HEK293 (cell line): Measurements from ENCODE around the gene MIS18A.
"Not testable (repeated sequence)": the region's sequence is repeated elsewhere in the genome, so short reads cannot be mapped to it uniquely, and the experiment has no call there.

Experiments used
- CTCF ChIA-PET: fragments of 350-600 bp; formaldehyde crosslinking; extraction: SDS; loops from one replicate; lab custom pipeline; 2021; ENCODE audit warnings: antibody characterized with exemption; lab: Yijun Ruan, JAX
- POLR2A ChIA-PET: fragments of 300-600 bp; formaldehyde crosslinking; extraction: SDS; loops from one replicate; lab custom pipeline; 2020; ENCODE audit warnings: antibody characterized with exemption, inconsistent platforms; lab: Yijun Ruan, JAX
- H3K27ac ChIP-seq: fragments of 200-500 bp; sonication (Bioruptor generic); 2 replicates; pipeline ENCODE4 v1.5.1; 2014; ENCODE audit warnings: low read depth, low read length, control low read depth, inconsistent platforms; ENCODE audit errors: extremely low read depth
- H3K36me3 ChIP-seq, 2 experiments: fragments of 200-500 bp in 1 of 2; sonication (Bioruptor generic) in 1 of 2; 1 replicate in 1 of 2; 2 replicates in 1 of 2; pipeline ENCODE4 v1.5.1; 2014 to 2017; ENCODE audit warnings: inconsistent platforms in 2 of 2, low read length in 2 of 2; ENCODE audit not compliant: control insufficient read depth in 2 of 2, insufficient read depth in 1 of 2
- H3K4me1 ChIP-seq: fragments of 200-500 bp; sonication (Bioruptor generic); 2 replicates; pipeline ENCODE4 v1.5.1; 2014; ENCODE audit warnings: mild to moderate bottlenecking, low read length, inconsistent platforms; ENCODE audit not compliant: control insufficient read depth, insufficient read depth
- H3K4me3 ChIP-seq: 2 replicates; pipeline ENCODE4 v1.5.1; 2011; ENCODE audit warnings: low read depth, mild to moderate bottlenecking, control low read depth, low read length, moderate library complexity
- H3K9me3 ChIP-seq: fragments of 200-500 bp; sonication (Bioruptor generic); 2 replicates; pipeline ENCODE4 v1.5.1; 2014; ENCODE audit warnings: low read depth, low read length, inconsistent platforms; ENCODE audit not compliant: control insufficient read depth, insufficient read depth
- GFI1B ChIP-seq: fragments of 450-650 bp; formaldehyde crosslinking; IDR thresholded peaks from 2 replicates; pipeline ENCODE4 v1.5.1; 2016; ENCODE audit warnings: missing biosample characterization, missing genetic modification characterization
- TCF7L2 ChIP-seq: IDR thresholded peaks from 2 replicates; pipeline ENCODE4 v1.6.1; 2011; ENCODE audit warnings: low read depth, mild to moderate bottlenecking, inconsistent platforms, low read length, moderate library complexity, borderline replicate concordance
- ZBTB8A ChIP-seq: fragments of 450-650 bp; formaldehyde crosslinking; IDR thresholded peaks from 2 replicates; pipeline ENCODE4 v1.5.1; 2016; ENCODE audit warnings: missing biosample characterization, missing genetic modification characterization
- ZFHX2 ChIP-seq: fragments of 450-650 bp; formaldehyde crosslinking; conservative IDR thresholded peaks from 2 replicates; pipeline ENCODE4 v1.5.1; 2016; ENCODE audit warnings: missing biosample characterization, missing genetic modification characterization
- ZNF138 ChIP-seq: fragments of 450-650 bp; formaldehyde crosslinking; IDR thresholded peaks from 2 replicates; pipeline ENCODE4 v1.5.1; 2016; ENCODE audit warnings: missing biosample characterization, missing genetic modification characterization, borderline replicate concordance
- ZNF19 ChIP-seq: fragments of 450-650 bp; formaldehyde crosslinking; IDR thresholded peaks from 2 replicates; pipeline ENCODE4; 2016; ENCODE audit warnings: missing biosample characterization, missing genetic modification characterization, low read depth
- ZNF211 ChIP-seq: fragments of 450-650 bp; formaldehyde crosslinking; IDR thresholded peaks from 2 replicates; pipeline ENCODE4 v1.5.1; 2016; ENCODE audit warnings: low read depth, missing biosample characterization, missing genetic modification characterization
- ZNF23 ChIP-seq: fragments of 450-650 bp; formaldehyde crosslinking; IDR thresholded peaks from 2 replicates; pipeline ENCODE4 v1.5.1; 2016; ENCODE audit warnings: missing biosample characterization, missing genetic modification characterization, borderline replicate concordance
- ZNF292 ChIP-seq: fragments of 450-650 bp; formaldehyde crosslinking; IDR thresholded peaks from 2 replicates; pipeline ENCODE4 v1.5.1; 2016; ENCODE audit warnings: low read depth, missing biosample characterization, missing genetic modification characterization, borderline replicate concordance
- ZNF354C ChIP-seq: fragments of 450-650 bp; formaldehyde crosslinking; IDR thresholded peaks from 2 replicates; pipeline ENCODE4 v1.5.1; 2016; ENCODE audit warnings: missing biosample characterization, missing genetic modification characterization, low read depth, borderline replicate concordance
- ZNF391 ChIP-seq: fragments of 450-650 bp; formaldehyde crosslinking; IDR thresholded peaks from 2 replicates; pipeline ENCODE4 v1.5.1; 2016; ENCODE audit warnings: low read depth, missing biosample characterization, missing genetic modification characterization, borderline replicate concordance
- ZNF473 ChIP-seq: fragments of 450-650 bp; formaldehyde crosslinking; IDR thresholded peaks from 2 replicates; pipeline ENCODE4 v1.5.1; 2017; ENCODE audit warnings: missing biosample characterization, missing genetic modification characterization
- ZNF530 ChIP-seq: fragments of 450-650 bp; formaldehyde crosslinking; IDR thresholded peaks from 2 replicates; pipeline ENCODE4 v1.5.1; 2016; ENCODE audit warnings: low read depth, missing biosample characterization, missing genetic modification characterization
- ZNF571 ChIP-seq: fragments of 450-650 bp; formaldehyde crosslinking; IDR thresholded peaks from 2 replicates; pipeline ENCODE4 v1.5.0; 2017; ENCODE audit warnings: missing biosample characterization, missing genetic modification characterization
- ZNF600 ChIP-seq: fragments of 450-650 bp; formaldehyde crosslinking; IDR thresholded peaks from 2 replicates; pipeline ENCODE4 v1.5.1; 2016; ENCODE audit warnings: missing biosample characterization, missing genetic modification characterization
- ZNF629 ChIP-seq: fragments of 450-650 bp; formaldehyde crosslinking; IDR thresholded peaks from 2 replicates; pipeline ENCODE4 v1.5.1; 2017; ENCODE audit warnings: missing biosample characterization, missing genetic modification characterization
- ZNF785 ChIP-seq: fragments of 450-650 bp; formaldehyde crosslinking; IDR thresholded peaks from 2 replicates; pipeline ENCODE4 v1.5.1; 2016; ENCODE audit warnings: missing biosample characterization, missing genetic modification characterization
- TF ChIP-seq, protein P1 (sequence below): fragments of 450-650 bp; formaldehyde crosslinking; IDR thresholded peaks from 2 replicates; pipeline ENCODE4 v1.5.1; 2016; ENCODE audit warnings: missing biosample characterization, missing genetic modification characterization
- TF ChIP-seq, protein P2 (sequence below): fragments of 450-650 bp; formaldehyde crosslinking; IDR thresholded peaks from 2 replicates; pipeline ENCODE4 v1.5.1; 2016; ENCODE audit warnings: missing biosample characterization, missing genetic modification characterization
- TF ChIP-seq, protein P3 (sequence below): fragments of 450-650 bp; formaldehyde crosslinking; IDR thresholded peaks from 2 replicates; pipeline ENCODE4 v1.5.1; 2016; ENCODE audit warnings: missing biosample characterization, missing genetic modification characterization

MIS18A gene

DNA sequence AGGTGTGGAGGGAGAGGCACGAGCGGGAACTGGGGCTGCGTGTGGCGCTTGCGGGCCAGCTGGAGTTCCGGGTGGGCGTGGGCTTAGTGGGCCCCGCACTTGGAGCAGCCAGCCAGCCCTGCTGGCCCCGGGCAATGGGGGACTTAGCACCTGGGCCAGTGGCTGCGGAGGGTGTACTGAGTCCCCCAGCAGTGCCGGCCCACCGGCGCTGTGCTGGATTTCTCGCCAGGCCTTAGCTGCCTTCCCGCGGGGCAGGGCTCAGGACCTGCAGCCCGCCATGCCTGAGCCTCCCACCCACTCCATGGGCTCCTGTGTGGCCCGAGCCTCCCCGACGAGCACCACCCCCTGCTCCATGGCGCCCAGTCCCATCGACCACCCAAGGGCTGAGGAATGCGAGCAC is 13.5 kb downstream of the MIS18A start:
- CTCF ChIA-PET, H3K27ac ChIP-seq, H3K4me3 ChIP-seq, H3K9me3 ChIP-seq, POLR2A ChIA-PET, H3K4me1 ChIP-seq: not testable (repeated sequence)
- peaks cover 27 to 32% of the 10 kb centered on the region in 2 experiments for H3K36me3 ChIP-seq
- TF ChIP-seq, protein P1, sequence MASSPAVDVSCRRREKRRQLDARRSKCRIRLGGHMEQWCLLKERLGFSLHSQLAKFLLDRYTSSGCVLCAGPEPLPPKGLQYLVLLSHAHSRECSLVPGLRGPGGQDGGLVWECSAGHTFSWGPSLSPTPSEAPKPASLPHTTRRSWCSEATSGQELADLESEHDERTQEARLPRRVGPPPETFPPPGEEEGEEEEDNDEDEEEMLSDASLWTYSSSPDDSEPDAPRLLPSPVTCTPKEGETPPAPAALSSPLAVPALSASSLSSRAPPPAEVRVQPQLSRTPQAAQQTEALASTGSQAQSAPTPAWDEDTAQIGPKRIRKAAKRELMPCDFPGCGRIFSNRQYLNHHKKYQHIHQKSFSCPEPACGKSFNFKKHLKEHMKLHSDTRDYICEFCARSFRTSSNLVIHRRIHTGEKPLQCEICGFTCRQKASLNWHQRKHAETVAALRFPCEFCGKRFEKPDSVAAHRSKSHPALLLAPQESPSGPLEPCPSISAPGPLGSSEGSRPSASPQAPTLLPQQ, result 0 out of 2 replicates have a peak, but pooled peaks have one; percentile 18

DNA sequence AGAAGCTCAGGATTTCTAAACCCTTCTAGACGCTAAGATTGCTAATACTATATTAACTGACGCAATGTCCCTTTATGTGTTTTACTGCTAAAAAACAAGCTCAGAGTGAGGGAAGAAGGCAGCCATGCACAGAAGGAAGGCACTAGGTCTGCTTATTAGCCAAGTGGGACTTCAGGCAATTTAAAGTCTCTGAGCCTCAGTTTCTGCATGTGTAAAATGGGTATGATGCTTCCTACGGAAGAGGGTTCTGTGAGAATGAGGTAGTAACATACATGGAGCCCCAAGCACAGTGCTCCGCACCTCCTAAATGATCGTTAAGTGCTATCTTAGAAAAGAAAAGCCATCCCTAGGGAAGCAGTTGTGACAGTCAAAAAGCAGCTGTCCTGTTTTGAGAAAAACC is 16.9 kb downstream of the MIS18A start:
- no peak overlapping the region for H3K4me3 ChIP-seq
- CTCF ChIA-PET, result interaction anchor here (0.6 to 2.4 kb wide), 6 partner anchors 269 to 481 kb away, joined by 3 to 12 read pairs (median 3); no protein-coding TSS in a partner anchor
- TF ChIP-seq, protein P2, sequence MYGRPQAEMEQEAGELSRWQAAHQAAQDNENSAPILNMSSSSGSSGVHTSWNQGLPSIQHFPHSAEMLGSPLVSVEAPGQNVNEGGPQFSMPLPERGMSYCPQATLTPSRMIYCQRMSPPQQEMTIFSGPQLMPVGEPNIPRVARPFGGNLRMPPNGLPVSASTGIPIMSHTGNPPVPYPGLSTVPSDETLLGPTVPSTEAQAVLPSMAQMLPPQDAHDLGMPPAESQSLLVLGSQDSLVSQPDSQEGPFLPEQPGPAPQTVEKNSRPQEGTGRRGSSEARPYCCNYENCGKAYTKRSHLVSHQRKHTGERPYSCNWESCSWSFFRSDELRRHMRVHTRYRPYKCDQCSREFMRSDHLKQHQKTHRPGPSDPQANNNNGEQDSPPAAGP (tag by site-specific recombination), result no peak
- no peak for TF ChIP-seq ZNF211
- no peak for TF ChIP-seq ZBTB8A
- no peak for TF ChIP-seq ZNF571 (tag by site-specific recombination)
- TF ChIP-seq, protein P3, sequence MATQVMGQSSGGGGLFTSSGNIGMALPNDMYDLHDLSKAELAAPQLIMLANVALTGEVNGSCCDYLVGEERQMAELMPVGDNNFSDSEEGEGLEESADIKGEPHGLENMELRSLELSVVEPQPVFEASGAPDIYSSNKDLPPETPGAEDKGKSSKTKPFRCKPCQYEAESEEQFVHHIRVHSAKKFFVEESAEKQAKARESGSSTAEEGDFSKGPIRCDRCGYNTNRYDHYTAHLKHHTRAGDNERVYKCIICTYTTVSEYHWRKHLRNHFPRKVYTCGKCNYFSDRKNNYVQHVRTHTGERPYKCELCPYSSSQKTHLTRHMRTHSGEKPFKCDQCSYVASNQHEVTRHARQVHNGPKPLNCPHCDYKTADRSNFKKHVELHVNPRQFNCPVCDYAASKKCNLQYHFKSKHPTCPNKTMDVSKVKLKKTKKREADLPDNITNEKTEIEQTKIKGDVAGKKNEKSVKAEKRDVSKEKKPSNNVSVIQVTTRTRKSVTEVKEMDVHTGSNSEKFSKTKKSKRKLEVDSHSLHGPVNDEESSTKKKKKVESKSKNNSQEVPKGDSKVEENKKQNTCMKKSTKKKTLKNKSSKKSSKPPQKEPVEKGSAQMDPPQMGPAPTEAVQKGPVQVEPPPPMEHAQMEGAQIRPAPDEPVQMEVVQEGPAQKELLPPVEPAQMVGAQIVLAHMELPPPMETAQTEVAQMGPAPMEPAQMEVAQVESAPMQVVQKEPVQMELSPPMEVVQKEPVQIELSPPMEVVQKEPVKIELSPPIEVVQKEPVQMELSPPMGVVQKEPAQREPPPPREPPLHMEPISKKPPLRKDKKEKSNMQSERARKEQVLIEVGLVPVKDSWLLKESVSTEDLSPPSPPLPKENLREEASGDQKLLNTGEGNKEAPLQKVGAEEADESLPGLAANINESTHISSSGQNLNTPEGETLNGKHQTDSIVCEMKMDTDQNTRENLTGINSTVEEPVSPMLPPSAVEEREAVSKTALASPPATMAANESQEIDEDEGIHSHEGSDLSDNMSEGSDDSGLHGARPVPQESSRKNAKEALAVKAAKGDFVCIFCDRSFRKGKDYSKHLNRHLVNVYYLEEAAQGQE, result no peak
- no peak for TF ChIP-seq ZNF19
- no peak for TF ChIP-seq ZFHX2
- no peak for TF ChIP-seq TCF7L2
- TF ChIP-seq ZNF530, result no peak
- no peak for TF ChIP-seq ZNF23 (tag by site-specific recombination)
- TF ChIP-seq ZNF391 (tag by site-specific recombination), result no peak
- no peak for TF ChIP-seq ZNF600 (tag by site-specific recombination)
- no peak for TF ChIP-seq ZNF473 (tag by site-specific recombination)
- TF ChIP-seq ZNF138, result no peak
- no peak for TF ChIP-seq ZNF785 (tag by site-specific recombination)
- TF ChIP-seq ZNF354C (tag by site-specific recombination), result no peak
- no peak for TF ChIP-seq GFI1B (tag by site-specific recombination)
- TF ChIP-seq ZNF629 (tag by site-specific recombination), result no peak
- TF ChIP-seq ZNF292, result no peak
- TF ChIP-seq, all 188 proteins: peak for 0
- Histone ChIP-seq H3K9me3 (no peaks in the 10 kb centered on the region), H3K36me3 (peaks cover 4 to 5% of the 10 kb centered on the region in 2 experiments; a peak in 1 of 3 replicates), H3K27ac (no peak overlapping the region), H3K4me1 (peaks cover 7% of the 10 kb centered on the region)
- POLR2A ChIA-PET, result no interaction called here
